GM19467 (cell line): ENCODE results near the gene RSPH9.

Experiments used
- ATAC-seq: cut with Tn5 transposase; IDR thresholded peaks from one replicate; pipeline ENCODE4 v1.9.1; 2021; ENCODE audit warnings: mild to moderate bottlenecking, moderate library complexity; ENCODE audit not compliant: unreplicated experiment

Gene RSPH9, protein sequence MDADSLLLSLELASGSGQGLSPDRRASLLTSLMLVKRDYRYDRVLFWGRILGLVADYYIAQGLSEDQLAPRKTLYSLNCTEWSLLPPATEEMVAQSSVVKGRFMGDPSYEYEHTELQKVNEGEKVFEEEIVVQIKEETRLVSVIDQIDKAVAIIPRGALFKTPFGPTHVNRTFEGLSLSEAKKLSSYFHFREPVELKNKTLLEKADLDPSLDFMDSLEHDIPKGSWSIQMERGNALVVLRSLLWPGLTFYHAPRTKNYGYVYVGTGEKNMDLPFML

DNA sequence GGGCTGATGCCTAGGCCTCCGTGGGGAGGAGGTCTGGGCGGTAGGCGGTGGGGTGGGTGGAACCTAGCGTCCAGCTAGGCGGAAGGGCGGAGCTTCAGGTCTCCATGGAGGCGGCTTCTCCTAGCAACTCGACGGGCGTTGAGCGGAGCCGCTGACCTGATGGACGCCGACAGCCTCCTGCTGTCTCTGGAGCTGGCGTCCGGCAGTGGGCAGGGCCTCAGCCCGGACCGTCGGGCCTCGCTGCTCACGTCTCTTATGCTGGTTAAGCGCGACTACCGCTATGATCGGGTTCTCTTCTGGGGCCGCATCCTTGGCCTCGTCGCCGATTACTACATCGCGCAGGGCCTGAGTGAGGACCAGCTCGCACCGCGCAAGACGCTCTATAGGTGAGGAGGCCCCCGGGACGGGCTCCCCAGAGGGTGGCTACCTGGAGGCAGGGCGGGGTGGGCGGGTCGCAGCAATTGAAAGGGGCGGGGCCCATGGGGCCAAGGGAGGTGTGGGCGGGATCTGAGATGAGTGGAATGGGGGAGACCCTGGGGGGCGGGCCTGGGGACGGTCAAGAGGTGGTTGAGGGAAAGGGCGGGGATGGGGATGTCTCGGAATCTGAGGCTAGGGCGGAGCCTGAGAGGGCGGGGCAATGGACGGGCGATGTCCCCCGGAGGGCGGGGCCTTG, at the start of gene RSPH9:
TSS of gene RSPH9 (plus strand) at position 97 of the 673 bp plus-strand sequence. CDS start at position 160, 63 bp downstream.
- ATAC-seq, result no peak

DNA sequence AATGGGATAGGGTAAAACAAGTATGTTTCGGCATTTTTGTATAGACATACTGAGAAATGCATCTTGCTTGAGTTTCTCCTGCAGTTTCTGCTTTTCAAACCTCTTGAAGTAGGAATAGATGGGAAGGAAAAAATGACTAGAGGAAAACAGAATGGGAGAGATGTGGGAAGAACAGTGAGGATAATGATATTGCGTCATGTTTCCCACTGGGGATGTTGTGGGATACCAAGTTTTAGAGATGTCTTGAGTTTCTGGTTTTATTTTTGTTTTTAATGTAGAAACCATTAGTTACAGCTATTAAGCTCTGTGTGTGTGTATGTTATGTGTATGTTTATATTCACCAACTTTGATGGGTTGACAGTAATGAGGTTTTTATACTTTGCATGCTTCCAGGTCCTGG, 44.2 kb upstream of the RSPH9 start:
- no peak for ATAC-seq

DNA sequence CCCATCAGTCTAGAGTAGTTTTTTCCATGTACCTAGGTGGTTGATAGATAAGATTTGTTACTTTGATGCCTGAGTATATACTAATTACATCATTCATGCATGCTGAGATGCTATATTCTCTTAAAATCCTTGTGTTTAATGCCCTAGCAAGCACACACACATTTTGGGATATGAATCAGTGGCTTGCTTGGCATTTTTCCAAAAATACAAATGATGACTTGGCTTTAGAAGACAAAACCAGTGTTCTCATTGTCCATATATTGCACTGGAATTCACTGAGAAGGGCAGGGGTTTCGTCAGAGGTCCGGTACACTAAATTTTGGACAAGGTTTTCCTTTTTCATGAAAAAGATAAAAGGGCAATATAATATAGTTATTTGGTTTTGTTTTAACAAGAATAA, 40.7 kb upstream of the RSPH9 start:
- no peak for ATAC-seq

DNA sequence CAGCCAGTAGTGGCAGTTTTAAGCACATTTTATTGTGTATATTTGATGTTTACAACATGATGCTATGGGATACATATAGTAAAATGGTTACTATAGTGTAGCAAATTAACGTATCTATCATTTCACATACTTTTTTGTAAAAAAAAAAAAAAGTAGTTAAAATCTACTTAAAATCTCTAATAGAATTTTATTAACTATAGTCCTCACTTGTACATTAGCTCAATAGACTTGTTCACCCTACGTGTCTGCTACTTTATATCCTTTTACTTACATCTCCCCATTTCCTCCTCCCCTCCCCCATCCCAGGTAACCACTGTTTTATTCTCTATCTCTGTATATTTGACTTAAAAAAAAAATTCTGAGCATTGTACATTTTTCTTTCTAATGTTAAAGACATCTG, 38.8 kb upstream of the RSPH9 start:
- ATAC-seq, result no peak

DNA sequence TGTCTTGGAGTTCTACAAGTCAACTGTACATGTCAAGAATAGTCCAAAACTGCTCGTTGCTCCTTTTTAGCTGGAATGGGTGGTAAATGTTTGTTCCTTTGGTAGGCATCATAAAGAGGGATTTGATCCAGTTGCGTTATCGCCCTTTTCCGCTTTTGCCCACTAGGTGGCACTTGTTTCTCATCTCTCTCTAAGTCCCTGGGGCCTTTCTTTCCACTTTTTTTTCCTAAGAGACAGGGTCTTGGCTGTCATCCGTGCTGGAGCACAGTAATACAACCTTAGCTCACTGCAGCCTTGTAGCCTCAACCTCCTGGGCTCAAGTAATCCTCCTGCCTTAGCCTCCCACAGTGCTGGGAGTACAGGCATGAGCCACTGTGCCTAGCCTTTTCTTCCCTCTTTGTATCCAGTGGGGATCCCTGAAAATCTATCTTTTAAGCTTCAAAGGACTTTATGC, 36.5 kb upstream of the RSPH9 start:
- ATAC-seq, result no peak

DNA sequence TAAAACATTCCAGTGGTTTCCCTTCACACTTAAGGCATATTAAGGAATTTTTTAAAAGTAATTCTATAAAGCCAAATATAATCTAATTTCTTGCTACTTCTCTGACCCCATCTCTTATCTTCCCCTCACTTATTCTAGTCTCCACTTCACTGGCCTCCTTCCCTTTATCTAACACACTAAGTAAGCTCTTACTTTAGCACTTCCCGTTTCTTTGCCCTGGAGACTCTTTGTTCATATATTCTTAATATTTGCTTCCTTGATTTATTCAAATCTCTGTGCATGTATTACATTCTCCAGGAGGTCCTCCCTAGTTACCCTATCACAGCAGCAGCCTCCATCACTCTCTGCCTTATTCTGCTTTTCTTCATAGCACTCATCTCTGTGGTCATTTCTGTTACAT, 36.0 kb upstream of the RSPH9 start:
- ATAC-seq, result no peak

DNA sequence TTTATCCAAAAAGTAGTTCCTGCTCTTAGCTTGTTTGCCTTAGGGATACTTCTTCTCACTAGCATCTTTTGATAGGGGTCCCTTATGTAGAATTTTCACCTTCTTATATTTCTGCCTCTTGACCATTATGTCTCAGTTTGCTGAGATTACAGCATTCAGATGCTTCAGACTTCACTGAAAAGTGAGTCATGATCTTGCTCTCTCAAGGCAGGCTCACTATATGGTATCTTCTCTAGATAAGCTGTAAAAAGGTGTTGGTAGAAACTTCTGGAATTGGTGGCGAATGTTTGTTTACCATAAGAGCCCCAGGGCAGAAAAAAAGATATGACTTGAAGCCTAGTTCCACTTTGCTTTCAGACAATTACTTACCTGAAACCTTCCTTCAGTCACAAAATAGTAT, 35.4 kb upstream of the RSPH9 start:
- no peak for ATAC-seq

DNA sequence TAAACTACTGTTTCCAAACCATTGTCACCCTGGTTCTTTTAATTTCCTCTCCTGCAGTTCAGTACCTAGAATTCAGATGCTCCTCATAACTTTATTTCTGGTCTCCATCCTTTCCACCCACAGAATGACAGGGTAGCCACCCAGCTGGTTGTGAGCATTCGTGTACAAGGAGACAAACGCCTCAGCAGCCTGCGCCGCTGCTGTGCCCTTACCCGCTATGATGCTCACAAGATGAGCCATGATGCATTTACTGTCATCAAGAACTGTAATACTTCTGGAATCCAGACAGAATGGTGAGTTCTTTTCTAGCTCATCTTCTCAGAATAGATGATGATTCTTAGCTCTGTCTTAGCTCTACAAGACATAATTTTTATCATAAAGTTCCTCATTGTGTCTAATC, 34.4 kb upstream of the RSPH9 start:
- ATAC-seq, result no peak

DNA sequence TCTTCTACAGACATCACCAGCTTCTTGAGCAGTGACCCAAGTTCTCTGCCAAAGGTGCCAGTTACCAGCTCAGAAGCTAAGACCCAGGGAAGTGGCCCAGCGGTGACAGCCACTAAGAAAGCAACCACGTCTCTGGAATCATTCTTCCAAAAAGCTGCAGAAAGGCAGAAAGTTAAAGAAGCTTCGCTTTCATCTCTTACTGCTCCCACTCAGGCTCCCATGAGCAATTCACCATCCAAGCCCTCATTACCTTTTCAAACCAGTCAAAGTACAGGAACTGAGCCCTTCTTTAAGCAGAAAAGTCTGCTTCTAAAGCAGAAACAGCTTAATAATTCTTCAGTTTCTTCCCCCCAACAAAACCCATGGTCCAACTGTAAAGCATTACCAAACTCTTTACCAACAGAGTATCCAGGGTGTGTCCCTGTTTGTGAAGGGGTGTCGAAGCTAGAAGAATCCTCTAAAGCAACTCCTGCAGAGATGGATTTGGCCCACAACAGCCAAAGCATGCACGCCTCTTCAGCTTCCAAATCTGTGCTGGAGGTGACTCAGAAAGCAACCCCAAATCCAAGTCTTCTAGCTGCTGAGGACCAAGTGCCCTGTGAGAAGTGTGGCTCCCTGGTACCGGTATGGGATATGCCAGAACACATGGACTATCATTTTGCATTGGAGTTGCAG, 31.0 kb upstream of the RSPH9 start:
- no peak for ATAC-seq

DNA sequence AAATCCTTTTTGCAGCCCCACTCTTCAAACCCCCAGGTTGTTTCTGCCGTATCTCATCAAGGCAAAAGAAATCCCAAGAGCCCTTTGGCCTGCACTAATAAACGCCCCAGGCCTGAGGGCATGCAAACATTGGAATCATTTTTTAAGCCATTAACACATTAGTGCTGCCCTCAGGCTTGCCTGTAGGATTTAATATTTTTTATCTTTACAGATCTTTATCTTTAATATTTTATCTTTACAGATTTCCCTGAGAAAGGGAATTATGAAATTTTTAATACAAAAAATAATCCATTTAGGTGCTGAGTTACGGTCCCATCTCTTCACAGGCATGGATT, 30.5 kb upstream of the RSPH9 start:
- no peak for ATAC-seq

DNA sequence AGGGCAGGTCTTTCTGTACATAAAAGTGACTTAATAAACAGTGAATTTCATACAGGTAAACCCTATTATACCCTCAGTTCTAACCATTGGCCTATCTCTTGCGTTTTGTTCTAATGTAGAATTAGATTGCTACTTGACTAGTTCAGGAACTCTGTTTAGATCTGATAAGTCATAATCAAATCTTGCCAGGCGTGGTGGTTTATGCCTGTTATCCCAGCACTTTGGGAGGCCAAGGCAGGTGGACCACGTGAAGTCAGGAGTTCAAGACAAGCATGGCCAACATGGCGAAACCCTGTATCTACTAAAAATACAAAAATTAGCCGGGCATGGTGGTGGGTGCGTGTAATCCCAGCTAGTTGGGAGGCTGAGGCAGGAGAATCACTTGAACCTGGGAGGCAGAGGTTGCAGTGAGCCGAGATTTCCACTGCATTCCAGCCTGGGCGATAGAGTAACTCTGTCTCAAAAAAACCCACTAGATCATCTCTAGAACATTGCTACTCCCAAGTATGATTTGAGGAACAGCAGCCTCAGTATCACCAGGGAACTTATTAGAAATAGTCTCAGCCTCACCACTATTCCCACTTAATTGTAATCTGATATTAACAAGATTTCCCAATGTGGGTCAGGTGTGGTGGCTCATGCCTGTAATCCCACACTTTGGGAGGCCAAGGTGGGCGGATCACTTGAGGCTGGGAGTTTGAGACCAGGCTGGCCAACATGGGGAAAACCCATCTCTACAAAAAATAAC, 27.9 kb upstream of the RSPH9 start:
- no peak for ATAC-seq

DNA sequence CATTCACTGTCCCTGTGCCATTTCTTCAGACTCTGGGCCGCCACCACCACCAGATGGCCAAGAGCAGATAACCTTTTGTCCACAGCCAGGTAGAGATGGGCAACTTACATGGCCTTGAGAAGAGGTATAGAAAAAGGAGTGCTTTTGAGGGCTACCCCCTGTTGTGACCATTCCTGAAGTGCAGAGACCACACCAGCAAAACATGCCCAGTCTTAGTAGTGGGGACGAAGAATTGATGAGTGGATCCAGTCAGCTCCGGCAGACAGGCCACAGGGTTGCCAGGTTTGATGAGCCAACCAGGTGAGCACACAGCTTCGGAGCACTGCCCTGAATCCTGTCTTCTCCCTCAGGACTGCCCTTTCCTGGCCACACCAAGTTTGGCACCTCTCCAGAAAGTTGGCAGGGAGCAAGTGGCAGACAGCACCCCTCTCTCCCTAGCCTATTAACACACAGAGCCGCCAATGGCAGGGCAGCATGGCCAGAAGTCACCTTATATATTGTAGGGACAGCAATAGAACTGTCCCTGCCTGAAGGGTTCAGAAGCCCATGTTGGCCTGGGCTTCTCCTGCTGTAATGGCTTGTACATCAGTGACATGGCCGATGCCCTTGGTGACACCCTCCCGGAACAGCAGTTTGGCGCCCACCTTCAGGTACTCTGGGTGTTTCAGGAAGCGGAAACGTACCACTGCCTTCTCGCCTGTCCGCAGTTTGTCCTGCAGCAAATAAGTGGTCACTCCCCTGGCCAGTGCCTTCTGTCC, 23.6 kb upstream of the RSPH9 start:
- ATAC-seq, result no peak

DNA sequence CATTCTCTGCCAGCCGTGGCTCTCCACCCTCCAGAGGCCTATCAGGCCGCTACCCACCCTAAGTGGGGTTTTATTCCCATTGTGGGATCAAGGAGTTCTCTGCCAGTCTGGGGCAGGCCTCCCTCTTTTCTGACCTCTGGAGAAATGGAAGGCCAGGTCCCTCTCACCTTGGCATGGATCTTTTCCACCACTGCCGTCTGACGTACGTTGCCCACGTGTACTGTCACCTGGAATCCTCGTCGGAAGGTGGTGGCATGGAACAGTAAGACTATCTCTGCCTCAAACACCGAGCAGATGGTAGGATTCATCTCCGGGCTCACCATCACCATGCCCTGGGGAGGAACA, 23.0 kb upstream of the RSPH9 start:
- no peak for ATAC-seq

DNA sequence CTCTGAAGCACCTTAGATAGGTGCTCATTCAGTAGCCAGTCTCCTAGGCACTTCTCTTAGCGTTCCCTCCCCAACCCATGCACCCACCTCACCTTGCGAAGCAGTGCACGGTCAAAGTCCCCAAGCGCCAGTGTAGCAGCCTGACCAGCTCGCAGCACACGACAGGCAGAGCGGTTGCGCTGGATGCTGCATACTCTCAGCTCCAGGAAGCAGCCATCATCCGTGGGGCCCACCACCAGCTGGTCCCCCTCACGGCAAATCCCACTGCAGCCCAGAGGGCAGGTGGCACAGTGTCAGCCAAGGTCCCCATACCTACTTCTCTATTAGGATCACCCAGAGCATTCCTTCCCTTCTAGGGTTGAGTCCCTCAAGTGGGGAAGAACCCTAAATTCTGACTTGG, 22.3 kb upstream of the RSPH9 start:
- no peak for ATAC-seq

DNA sequence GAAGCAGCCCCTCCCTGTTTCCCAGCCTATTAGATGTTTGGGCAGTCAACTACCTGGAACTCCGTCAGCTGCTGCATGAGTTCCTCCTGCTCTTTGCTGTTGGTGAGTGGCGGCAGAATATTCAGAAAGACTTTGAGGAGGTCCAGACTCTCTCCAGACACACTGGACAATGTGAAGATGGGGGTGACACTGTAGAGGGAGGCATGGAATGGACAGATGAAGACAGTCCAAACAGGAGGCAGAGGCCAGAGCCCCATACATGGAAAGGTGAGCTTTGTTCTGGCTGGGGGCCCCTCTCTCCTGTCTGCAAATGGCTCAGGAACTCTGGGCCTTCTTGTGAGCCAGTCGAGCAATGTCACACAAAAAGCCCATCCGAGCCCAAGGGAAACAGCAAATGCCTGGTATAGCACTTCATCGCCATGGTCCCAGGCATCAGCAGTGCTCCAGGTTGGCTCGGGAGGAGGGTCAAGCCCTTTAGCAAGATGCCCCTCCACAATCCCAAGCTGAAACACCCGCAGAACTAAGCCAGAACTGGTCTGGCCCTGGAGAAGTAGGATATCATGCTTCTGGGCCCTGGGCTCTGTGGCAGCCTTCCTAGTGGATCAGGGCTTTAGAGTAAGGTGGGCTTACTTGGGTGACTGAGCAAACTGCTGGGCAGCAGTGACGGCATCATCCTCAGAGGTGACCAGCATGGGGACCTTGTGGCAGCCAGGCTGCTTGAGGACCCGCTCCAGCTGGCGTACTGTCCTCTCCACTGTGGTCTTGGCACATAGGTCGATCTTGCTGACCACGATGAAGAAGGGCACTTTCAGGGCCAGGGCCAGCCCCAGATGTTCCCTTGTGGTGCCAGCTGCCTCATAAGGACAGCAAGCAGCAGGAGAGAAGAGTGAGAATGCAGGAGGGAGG, 20.7 kb upstream of the RSPH9 start:
- ATAC-seq, result no peak

DNA sequence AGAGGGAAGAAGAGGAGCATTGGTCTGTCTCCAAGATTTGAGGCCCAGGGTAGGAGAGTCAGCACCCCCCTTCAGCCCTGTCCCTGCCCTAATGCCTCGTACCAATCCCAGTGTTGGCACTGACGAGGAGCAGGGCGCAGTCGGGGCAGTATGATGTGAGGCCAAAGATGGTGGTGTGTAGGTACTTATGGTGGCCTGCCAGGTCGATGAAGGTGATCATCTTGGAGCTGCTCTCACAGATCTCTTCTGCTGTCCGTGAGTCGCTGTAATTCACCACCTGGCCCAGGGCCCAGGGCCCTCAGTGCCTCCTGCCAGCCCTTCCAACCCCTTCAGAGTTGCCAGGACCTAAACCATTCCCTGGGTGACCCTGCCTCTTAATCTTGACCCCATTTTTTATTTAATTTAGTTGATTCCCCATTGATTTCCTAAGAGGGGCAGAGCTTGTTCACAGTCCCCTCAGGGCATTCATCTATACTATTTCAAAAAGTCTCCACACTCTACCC, 20.0 kb upstream of the RSPH9 start:
- no peak for ATAC-seq

DNA sequence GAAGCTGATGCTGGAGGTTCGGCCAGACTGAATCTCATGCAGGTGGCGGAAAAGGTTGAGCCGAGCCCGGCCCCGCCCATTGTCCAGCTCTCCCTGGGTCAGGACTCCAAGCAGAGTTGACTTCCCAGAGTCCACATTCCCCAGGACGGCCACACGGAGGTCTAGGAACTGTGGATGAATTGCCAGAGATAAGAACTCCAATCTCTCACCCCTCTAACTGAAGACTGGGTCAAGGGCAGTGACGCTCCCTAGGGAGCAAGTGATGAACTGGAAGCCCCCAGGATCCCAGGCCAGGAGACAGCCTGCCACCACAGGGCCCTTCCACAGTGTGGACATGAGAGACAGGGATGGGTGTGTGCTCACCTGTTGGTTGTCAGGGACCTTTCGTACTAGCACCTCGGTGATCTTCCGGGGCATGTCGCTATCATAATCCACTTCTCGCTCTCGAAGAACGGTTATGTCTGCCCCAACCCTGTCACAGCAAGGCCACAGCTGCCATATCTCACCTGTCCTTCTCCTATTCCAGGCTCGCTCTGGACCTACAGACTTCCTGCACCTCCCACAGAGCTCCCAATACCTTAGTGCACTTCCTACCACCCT, 19.3 kb upstream of the RSPH9 start:
- ATAC-seq, result no peak

DNA sequence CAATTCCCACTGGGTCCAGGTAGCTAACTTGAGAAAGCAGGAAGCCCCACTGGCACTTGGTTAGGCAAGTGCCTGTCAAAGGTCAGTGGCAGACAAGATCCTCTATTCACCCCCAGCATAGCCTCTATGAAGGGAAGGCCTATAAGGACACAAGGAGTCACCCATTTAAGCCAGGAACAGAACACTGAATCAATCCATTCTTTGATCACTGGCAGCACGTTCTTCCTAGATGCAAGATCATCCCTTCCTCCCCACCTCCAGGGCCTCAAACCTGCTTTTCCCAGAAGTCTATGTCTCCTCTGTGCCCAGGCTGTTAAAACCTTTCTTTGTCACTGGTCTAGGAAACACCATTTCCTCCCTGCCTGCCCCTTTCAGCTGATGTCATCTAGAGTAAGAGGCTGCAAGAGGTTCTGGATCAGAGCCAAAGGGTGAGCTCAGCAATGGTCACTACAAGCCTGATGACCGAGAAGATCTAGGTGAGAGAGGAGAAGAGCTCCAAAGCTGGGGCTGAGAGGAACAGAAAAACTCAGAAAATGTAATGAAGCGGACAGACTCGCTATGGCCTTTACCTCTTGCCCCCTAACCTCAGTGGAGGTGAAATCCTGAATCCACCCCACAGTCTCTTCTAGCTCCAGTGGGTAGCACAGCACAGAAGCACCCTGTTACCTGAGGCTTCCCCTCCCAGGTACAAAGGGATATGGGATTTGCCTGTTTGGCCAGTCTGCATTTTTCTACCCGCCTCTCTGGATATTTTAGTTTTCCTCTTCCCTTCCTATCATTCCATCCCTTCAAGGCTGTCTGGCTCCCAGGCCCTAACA, 17.6 kb upstream of the RSPH9 start:
- ATAC-seq, result no peak
